ENCODE measurements around the gene CCM2L. TPM values are rescaled to one million over a fixed set of nuclear protein-coding genes. Genes with fewer than 3 reads are reported as not detected.

CCM2L gene
- polyA plus RNA-seq, 2 of the 4 experiments (the other 2 are of a cell fraction) = 0.05 to 0.18 TPM

DNA sequence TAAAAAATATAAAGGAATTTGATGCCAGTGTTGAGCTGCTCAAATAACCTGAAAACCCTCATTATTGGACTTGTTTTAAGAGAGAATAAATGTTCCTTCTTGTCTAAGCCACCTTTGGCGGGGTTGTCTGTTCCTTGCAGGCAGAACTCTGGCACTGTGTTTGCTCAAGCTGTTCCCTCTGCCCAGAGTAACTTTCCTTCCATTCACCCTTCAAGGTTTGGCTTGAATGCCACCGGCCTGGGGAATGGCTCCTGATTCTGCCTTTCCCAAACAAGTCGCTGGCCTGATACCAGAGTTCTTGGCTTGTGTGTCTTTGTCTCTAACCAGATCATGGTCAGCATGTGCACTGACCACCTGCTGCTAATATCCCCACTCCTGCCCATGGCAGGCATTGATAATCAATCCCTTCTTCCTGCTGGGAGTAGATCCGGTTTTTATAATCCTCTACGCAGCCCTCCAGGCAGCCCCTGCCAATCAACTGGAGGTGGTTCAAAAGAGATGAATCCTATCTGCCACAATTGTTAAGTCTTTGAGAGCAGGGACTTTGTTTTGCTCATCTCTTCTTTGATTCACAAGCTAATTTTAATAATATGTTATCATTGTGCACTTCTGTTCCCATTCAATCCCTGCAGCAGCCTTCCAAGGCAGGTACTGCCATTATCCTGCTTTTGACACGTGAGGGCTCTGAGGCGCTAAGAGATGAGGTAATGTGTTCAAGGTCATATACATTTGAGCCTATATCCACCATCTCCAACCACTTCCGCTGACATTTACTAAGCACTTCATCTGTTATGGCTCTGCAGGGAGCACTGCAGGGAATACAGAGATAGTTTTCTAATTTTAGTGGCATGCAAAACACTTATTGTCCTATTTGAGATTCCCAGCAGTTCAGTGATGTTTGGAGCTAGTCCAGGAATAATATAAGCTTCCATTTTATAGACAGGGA lies 3.1 kb upstream of the CCM2L start:
- ATAC-seq (no peak), DNase-seq (ENCODE audit: low read depth in 1 of 2, low spot score in 1 of 2) (no peak), FAIRE-seq (no peak)
- WGBS (ENCODE audit: missing lambda C conversion rate) = 48% methylated on average over 8 of the region's 8 CpGs
- no peaks in the 10 kb centered on the region for H3K4me1 ChIP-seq
- no peak overlapping the region for H3K27ac ChIP-seq
- TF ChIP-seq SREBF2 (IDR thresholded peaks at IDR 0.05) = no peak
- TF ChIP-seq TP53 (CRISPR knock-in tag; IDR thresholded peaks at IDR 0.05) = no peak
- no peak for TF ChIP-seq RAD21 (conservative IDR thresholded peaks at IDR 0.05 in 1 of 2, IDR thresholded peaks at IDR 0.05 in 1 of 2)
- no peak for TF ChIP-seq ELK1 (IDR thresholded peaks at IDR 0.05; ENCODE audit: low read depth, low read length)
- no peak for TF ChIP-seq JUNB (IDR thresholded peaks at IDR 0.05)
- no peak for TF ChIP-seq CHD4 (IDR thresholded peaks at IDR 0.05; ENCODE audit: borderline replicate concordance)
- TF ChIP-seq, protein P1, sequence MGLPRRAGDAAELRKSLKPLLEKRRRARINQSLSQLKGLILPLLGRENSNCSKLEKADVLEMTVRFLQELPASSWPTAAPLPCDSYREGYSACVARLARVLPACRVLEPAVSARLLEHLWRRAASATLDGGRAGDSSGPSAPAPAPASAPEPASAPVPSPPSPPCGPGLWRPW (IDR thresholded peaks at IDR 0.05) = no peak
- no peak for TF ChIP-seq NR3C1 (IDR thresholded peaks at IDR 0.05)
- no peak for TF ChIP-seq PHF8 (IDR thresholded peaks at IDR 0.05; ENCODE audit: borderline replicate concordance, low read depth)
- TF ChIP-seq HDAC2 (IDR thresholded peaks at IDR 0.05) = no peak
- no peak for TF ChIP-seq ZC3H11A (IDR thresholded peaks at IDR 0.05)
- no peak for TF ChIP-seq ZNF302 (CRISPR knock-in tag; IDR thresholded peaks at IDR 0.05)
- no peak for TF ChIP-seq HOXB5 (CRISPR knock-in tag; IDR thresholded peaks at IDR 0.05)
- TF ChIP-seq RFX5 (IDR thresholded peaks at IDR 0.05) = no peak
- TF ChIP-seq, protein P2, sequence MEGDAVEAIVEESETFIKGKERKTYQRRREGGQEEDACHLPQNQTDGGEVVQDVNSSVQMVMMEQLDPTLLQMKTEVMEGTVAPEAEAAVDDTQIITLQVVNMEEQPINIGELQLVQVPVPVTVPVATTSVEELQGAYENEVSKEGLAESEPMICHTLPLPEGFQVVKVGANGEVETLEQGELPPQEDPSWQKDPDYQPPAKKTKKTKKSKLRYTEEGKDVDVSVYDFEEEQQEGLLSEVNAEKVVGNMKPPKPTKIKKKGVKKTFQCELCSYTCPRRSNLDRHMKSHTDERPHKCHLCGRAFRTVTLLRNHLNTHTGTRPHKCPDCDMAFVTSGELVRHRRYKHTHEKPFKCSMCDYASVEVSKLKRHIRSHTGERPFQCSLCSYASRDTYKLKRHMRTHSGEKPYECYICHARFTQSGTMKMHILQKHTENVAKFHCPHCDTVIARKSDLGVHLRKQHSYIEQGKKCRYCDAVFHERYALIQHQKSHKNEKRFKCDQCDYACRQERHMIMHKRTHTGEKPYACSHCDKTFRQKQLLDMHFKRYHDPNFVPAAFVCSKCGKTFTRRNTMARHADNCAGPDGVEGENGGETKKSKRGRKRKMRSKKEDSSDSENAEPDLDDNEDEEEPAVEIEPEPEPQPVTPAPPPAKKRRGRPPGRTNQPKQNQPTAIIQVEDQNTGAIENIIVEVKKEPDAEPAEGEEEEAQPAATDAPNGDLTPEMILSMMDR (IDR thresholded peaks at IDR 0.05) = no peak
- no peak for TF ChIP-seq BHLHE40 (IDR thresholded peaks at IDR 0.05; ENCODE audit: low read depth, low read length)
- TF ChIP-seq CHD2 (IDR thresholded peaks at IDR 0.05; ENCODE audit: low read length, partially characterized antibody) = no peak
- no peaks in the 10 kb centered on the region for H3K9me3 ChIP-seq
- ChIA-PET CTCF (interaction anchor here (0.9 to 3.3 kb wide), 4 partner anchors 10 to 154 kb away, joined by 3 to 18 read pairs (median 8); partner anchors contain the start of gene PDRG1), POLR2A (no interaction called here)
- H3K4me3 ChIP-seq = no peak overlapping the region
- H3K4me2 ChIP-seq = no peak overlapping the region

DNA sequence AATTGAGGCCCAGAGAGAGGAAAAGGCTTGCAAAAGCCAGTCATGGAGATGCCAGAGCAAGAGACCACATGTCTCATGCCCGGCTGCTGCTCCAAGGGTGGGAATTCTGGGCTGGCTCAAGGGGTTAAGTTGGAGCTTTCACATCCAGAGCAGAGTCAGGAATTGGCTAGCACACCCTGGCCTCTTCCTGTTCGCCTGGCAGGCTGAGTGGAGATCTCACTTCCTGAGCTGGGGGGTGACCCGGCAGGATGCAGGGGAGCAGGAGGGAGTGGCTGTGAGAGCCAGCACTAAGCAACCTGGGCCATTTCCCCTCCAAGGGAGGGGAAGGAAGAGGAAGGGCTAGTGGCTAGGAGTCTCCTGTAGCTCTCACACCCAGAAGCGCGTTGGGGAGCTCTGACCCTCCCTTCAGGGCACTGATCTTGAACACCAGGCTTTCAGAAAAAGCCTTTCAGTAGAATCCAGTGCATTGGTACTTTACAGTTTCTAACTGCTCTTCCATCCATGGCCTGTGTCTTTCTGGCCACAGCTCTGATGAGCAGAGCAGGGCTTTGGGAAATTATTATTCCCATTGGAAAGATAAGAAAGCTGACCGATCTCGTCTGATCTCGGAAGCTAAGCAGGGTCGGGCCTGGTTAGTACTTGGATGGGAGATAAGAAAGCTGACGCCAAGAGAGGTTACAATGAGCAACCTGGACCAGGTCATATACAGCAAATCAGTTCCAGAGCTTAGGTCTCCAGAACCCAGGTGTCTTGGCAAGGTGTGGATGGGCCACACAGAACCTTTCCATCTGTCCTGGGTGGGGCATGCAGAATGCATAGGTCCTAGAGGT lies 2.2 kb upstream of the CCM2L start:
- ChIA-PET POLR2A (no interaction called here), CTCF (interaction anchor here (0.8 to 3.3 kb wide), 5 partner anchors 9 to 155 kb away, joined by 3 to 18 read pairs (median 4); partner anchors contain the start of gene PDRG1)
- Histone ChIP-seq H3K27ac (no peak overlapping the region), H3K9me3 (no peaks in the 10 kb centered on the region), H3K4me2 (no peak overlapping the region), H3K4me1 (no peaks in the 10 kb centered on the region), H3K4me3 (no peak overlapping the region)
- no peak for FAIRE-seq
- no peak for ATAC-seq
- DNase-seq (ENCODE audit: low read depth in 1 of 2, low spot score in 1 of 2) = no peak
- 63% methylated on average over 8 of the region's 10 CpGs for WGBS (ENCODE audit: missing lambda C conversion rate)
- TF ChIP-seq PBX3 (IDR thresholded peaks at IDR 0.05) = no peak
- TF ChIP-seq CHD4 (IDR thresholded peaks at IDR 0.05; ENCODE audit: borderline replicate concordance) = no peak
- TF ChIP-seq SREBF2 (IDR thresholded peaks at IDR 0.05) = no peak
- no peak for TF ChIP-seq ESRRA (IDR thresholded peaks at IDR 0.05; ENCODE audit: borderline replicate concordance, low read length)
- TF ChIP-seq MAZ (IDR thresholded peaks at IDR 0.05; ENCODE audit: borderline replicate concordance, low read depth, low read length) = no peak
- TF ChIP-seq MAX (IDR thresholded peaks at IDR 0.05) = no peak
